H9 (cell line): ENCODE measurements around the gene VAMP8. TPM values are rescaled to one million over a fixed set of nuclear protein-coding genes. Genes with fewer than 3 reads are reported as not detected.

Experiments used
- DNase-seq: peaks from one replicate; pipeline ENCODE4 v3.0.0-alpha.2; 2017
- H2AFZ ChIP-seq: one replicate; pipeline ENCODE4 v1.6.1; 2013; ENCODE audit warnings: mild to moderate bottlenecking, low read length, control low read depth, moderate library complexity
- H2AK5ac ChIP-seq: 2 replicates; pipeline ENCODE4 v1.6.1; 2013; ENCODE audit warnings: low read length, control low read depth, mixed read lengths; ENCODE audit not compliant: insufficient read length
- H2BK120ac ChIP-seq: one replicate; pipeline ENCODE4 v1.6.1; 2013; ENCODE audit warnings: low read depth, mild to moderate bottlenecking, low read length, control low read depth, inconsistent platforms; ENCODE audit not compliant: poor library complexity, severe bottlenecking
- H2BK12ac ChIP-seq: 2 replicates; pipeline ENCODE4 v1.6.1; 2013; ENCODE audit warnings: low read length, control low read depth, mixed read lengths, low read depth; ENCODE audit not compliant: insufficient read length
- H2BK15ac ChIP-seq: 2 replicates; pipeline ENCODE4 v1.6.1; 2013; ENCODE audit warnings: low read depth, low read length, control low read depth
- H2BK20ac ChIP-seq: one replicate; pipeline ENCODE4 v1.6.1; 2013; ENCODE audit warnings: low read depth, mild to moderate bottlenecking, low read length, control low read depth, inconsistent platforms; ENCODE audit not compliant: poor library complexity, severe bottlenecking
- H2BK5ac ChIP-seq: 2 replicates; pipeline ENCODE4 v1.6.1; 2013; ENCODE audit warnings: low read length, control low read depth, mixed read lengths; ENCODE audit not compliant: insufficient read length
- H3K14ac ChIP-seq: 2 replicates; pipeline ENCODE4 v1.6.1; 2013; ENCODE audit warnings: low read length, control low read depth; ENCODE audit not compliant: insufficient read depth
- H3K18ac ChIP-seq: 2 replicates; pipeline ENCODE4 v1.6.1; 2013; ENCODE audit warnings: low read depth, mild to moderate bottlenecking, mixed read lengths, low read length, control low read depth; ENCODE audit not compliant: insufficient read length
- H3K23ac ChIP-seq: 2 replicates; pipeline ENCODE4 v1.6.1; 2013; ENCODE audit warnings: low read length, control low read depth, mixed read lengths, low read depth; ENCODE audit not compliant: insufficient read length
- H3K23me2 ChIP-seq: 2 replicates; pipeline ENCODE4 v1.6.1; 2013; ENCODE audit warnings: low read depth, mild to moderate bottlenecking, mixed read lengths, low read length, control low read depth; ENCODE audit not compliant: insufficient read length, poor library complexity, severe bottlenecking
- H3K27ac ChIP-seq: 2 replicates; pipeline ENCODE4 v1.5.1; 2013; ENCODE audit warnings: low read length, control low read depth, mixed read lengths, low read depth; ENCODE audit not compliant: insufficient read length
- H3K27me3 ChIP-seq: 2 replicates; pipeline ENCODE4 v1.6.1; 2013; ENCODE audit warnings: low read length, control low read depth, inconsistent platforms; ENCODE audit not compliant: insufficient read depth
- H3K4ac ChIP-seq: 2 replicates; pipeline ENCODE4 v1.6.1; 2013; ENCODE audit warnings: low read depth, mild to moderate bottlenecking, control low read depth, inconsistent platforms, low read length, moderate library complexity
- H3K4me1 ChIP-seq: 2 replicates; pipeline ENCODE4 v1.6.1; 2013; ENCODE audit warnings: low read length, control low read depth, inconsistent platforms; ENCODE audit not compliant: insufficient read depth
- H3K4me2 ChIP-seq: 2 replicates; pipeline ENCODE4 v1.6.1; 2013; ENCODE audit warnings: low read length, control low read depth, mixed read lengths; ENCODE audit not compliant: insufficient read length, insufficient read depth
- H3K56ac ChIP-seq: 2 replicates; pipeline ENCODE4 v1.6.1; 2013; ENCODE audit warnings: low read depth, mild to moderate bottlenecking, mixed read lengths, low read length, control low read depth; ENCODE audit not compliant: insufficient read length
- H3K79me1 ChIP-seq: 2 replicates; pipeline ENCODE4 v1.6.1; 2013; ENCODE audit warnings: low read depth, mild to moderate bottlenecking, moderate library complexity, low read length, control low read depth, inconsistent platforms; ENCODE audit not compliant: insufficient read depth, poor library complexity, severe bottlenecking
- H3K79me2 ChIP-seq: 2 replicates; pipeline ENCODE4 v1.6.1; 2013; ENCODE audit warnings: low read length, control low read depth, inconsistent platforms; ENCODE audit not compliant: insufficient read depth
- H3K9ac ChIP-seq: 2 replicates; pipeline ENCODE4 v1.6.1; 2013; ENCODE audit warnings: low read length, control low read depth, mixed read lengths; ENCODE audit not compliant: insufficient read length; ENCODE audit errors: extremely low read depth
- H3K9me3 ChIP-seq: one replicate; pipeline ENCODE4 v1.6.1; 2013; ENCODE audit warnings: low read depth, low read length, inconsistent platforms; ENCODE audit not compliant: control insufficient read depth
- H3T11ph ChIP-seq: one replicate; pipeline ENCODE4 v1.6.1; 2013; ENCODE audit warnings: mild to moderate bottlenecking, low read length, control low read depth, inconsistent platforms
- H4K20me1 ChIP-seq: one replicate; pipeline ENCODE4 v1.6.1; 2013; ENCODE audit not compliant: control insufficient read depth, insufficient read length, insufficient read depth
- H4K5ac ChIP-seq: 2 replicates; pipeline ENCODE4 v1.6.1; 2013; ENCODE audit warnings: low read depth, mild to moderate bottlenecking, mixed read lengths, low read length, control low read depth; ENCODE audit not compliant: insufficient read length
- H4K8ac ChIP-seq: replicated peaks from 2 replicates; pipeline ENCODE4 v1.6.1; 2013; ENCODE audit warnings: low read length, control low read depth, mixed read lengths, low read depth; ENCODE audit not compliant: insufficient read length
- H4K91ac ChIP-seq: 2 replicates; pipeline ENCODE4 v1.6.1; 2013; ENCODE audit warnings: low read depth, mild to moderate bottlenecking, moderate library complexity, mixed read lengths, low read length, control low read depth; ENCODE audit not compliant: insufficient read length
- H3K27ac Mint-ChIP-seq, 3 experiments: 2 replicates in 2 of 3; 3 replicates in 1 of 3; pipeline ENCODE4 v1.8.0; 2020 to 2021; ENCODE audit warnings: mixed read lengths in 3 of 3, mild to moderate bottlenecking in 1 of 3, moderate library complexity in 1 of 3
- H3K27me3 Mint-ChIP-seq: 2 replicates; pipeline ENCODE4 v1.8.0; 2021; ENCODE audit warnings: low read depth, mild to moderate bottlenecking, moderate library complexity, mixed read lengths
- H3K36me3 Mint-ChIP-seq, 3 experiments: 2 replicates in 2 of 3; 3 replicates in 1 of 3; pipeline ENCODE4 v1.8.0; 2020 to 2021; ENCODE audit warnings: low read depth in 3 of 3, mixed read lengths in 3 of 3; ENCODE audit not compliant: insufficient read depth in 1 of 3
- H3K4me1 Mint-ChIP-seq, 2 experiments: 2 replicates each; pipeline ENCODE4 v1.8.0; 2020; ENCODE audit warnings: mixed read lengths in 2 of 2
- H3K4me3 Mint-ChIP-seq, 2 experiments: 2 replicates in 1 of 2; 3 replicates in 1 of 2; pipeline ENCODE4 v1.8.0; 2020 to 2021; ENCODE audit warnings: mild to moderate bottlenecking in 2 of 2, mixed read lengths in 2 of 2, moderate library complexity in 1 of 2
- H3K9me3 Mint-ChIP-seq, 2 experiments: 2 replicates in 1 of 2; 3 replicates in 1 of 2; pipeline ENCODE4 v1.8.0; 2020; ENCODE audit warnings: mild to moderate bottlenecking in 2 of 2, mixed read lengths in 2 of 2, moderate library complexity in 1 of 2
- WGBS: extraction: QIAGEN DNeasy Blood & Tissue Kit; methylation state at CpG from one replicate; pipeline ENCODE4 v1.1.7; 2013; ENCODE audit warnings: missing lambda C conversion rate, low lambda C conversion rate, mixed read lengths; ENCODE audit not compliant: insufficient read length; ENCODE audit errors: extremely low coverage; 5-methylcytosine and 5-hydroxymethylcytosine counted together
- total RNA-seq: library from RNA; stranded (reverse); gene quantifications from 2 replicates; pipeline ENCODE4 v1.2.1, GENCODE V29; 2021
- TF ChIP-seq, protein P1 (sequence below): fragments of 200-600 bp; sonication (generic); conservative IDR thresholded peaks from 3 replicates; pipeline ENCODE4 v1.8.0; 2021; ENCODE audit warnings: antibody characterized with exemption, mild to moderate bottlenecking

Gene VAMP8
- total RNA-seq, 1 experiment from 2014 or later: 33.4 TPM

DNA sequence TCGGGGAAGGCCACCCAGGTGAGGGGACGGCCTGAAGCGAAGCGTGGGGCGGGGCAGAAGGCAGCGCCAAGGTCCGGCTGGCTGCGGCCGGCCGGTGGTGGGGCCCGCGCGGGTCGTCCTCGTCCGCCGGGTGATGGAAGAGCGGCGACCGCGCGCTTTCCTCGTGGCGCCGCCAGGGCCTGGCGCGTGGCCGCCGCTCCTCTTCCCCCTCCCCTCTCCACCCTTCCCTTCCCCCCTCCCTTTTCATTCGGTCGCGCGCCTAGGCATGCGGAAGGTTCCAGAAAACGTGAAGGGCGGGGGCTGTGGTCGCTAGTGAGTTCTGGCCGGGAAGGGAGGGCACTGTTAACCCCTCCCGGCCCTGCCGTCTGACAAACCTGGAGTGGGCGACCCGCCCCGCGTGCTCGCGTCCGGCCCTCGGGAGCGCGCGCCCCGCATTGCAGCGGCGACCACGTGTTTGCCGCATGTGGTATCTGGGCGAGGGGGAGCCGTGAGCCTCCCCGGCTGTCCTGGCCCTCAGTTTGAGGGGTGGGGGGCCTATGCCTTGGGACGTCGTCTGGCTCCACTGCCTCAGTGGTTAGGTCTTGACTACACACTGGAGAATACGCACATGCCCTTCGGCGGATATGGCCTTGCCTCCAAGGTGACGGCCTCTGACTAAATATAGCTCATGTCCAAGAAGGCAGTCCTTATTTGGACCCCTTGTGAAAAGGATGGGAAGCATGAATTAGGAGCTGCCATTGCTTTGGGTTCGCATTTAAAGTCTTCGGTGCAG is 37.8 kb upstream of the VAMP8 start:
- Histone ChIP-seq H4K91ac (no peak overlapping the region), H2BK120ac (no peak overlapping the region), H3K23me2 (peaks cover 17% of the 10 kb centered on the region), H2BK12ac (no peak overlapping the region), H4K20me1 (no peaks in the 10 kb centered on the region), H3K4ac (no peak overlapping the region; the same call in 1 of the 2 replicates), H3K4me2 (peak overlapping the region; percentile 86), H3K9ac (peak overlapping the region; percentile 96), H3K14ac (peak overlapping the region; percentile 84), H4K8ac (no peak overlapping the region), H2AK5ac (no peak overlapping the region), H2BK15ac (no peak overlapping the region), H3K56ac (no peak overlapping the region), H4K5ac (peak overlapping the region; percentile 5), H3K23ac (no peak overlapping the region), H2BK5ac (no peak overlapping the region), H3K79me2 (peaks cover 25% of the 10 kb centered on the region), H3K9me3 (no peaks in the 10 kb centered on the region), H2AFZ (no peak overlapping the region), H3K18ac (peak overlapping the region; percentile 85), H3K27me3 (no peaks in the 10 kb centered on the region), H3K79me1 (no peaks in the 10 kb centered on the region), H3K27ac (peak overlapping the region; percentile 40), H3T11ph (no peak overlapping the region), H2BK20ac (no peak overlapping the region), H3K4me1 (0 out of 2 replicates have a peak, but pooled peaks cover 2% of the 10 kb centered on the region)
- peaks cover 48 to 57% (median 54%) of the 10 kb centered on the region in 3 experiments for H3K36me3 Mint-ChIP-seq
- TF ChIP-seq, protein P1, sequence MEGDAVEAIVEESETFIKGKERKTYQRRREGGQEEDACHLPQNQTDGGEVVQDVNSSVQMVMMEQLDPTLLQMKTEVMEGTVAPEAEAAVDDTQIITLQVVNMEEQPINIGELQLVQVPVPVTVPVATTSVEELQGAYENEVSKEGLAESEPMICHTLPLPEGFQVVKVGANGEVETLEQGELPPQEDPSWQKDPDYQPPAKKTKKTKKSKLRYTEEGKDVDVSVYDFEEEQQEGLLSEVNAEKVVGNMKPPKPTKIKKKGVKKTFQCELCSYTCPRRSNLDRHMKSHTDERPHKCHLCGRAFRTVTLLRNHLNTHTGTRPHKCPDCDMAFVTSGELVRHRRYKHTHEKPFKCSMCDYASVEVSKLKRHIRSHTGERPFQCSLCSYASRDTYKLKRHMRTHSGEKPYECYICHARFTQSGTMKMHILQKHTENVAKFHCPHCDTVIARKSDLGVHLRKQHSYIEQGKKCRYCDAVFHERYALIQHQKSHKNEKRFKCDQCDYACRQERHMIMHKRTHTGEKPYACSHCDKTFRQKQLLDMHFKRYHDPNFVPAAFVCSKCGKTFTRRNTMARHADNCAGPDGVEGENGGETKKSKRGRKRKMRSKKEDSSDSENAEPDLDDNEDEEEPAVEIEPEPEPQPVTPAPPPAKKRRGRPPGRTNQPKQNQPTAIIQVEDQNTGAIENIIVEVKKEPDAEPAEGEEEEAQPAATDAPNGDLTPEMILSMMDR: no peak
- peak overlapping the region; percentile 95 to 98 for H3K4me3 Mint-ChIP-seq
- peak overlapping the region; percentile 98 to 99 (median 98) for H3K27ac Mint-ChIP-seq
- no CpG with 5 or more reads among the region's 67 CpGs for WGBS
- DNase-seq: peak; percentile 38
- peaks cover 0 to 3% of the 10 kb centered on the region in 2 experiments; a peak in 1 of 5 replicates for H3K9me3 Mint-ChIP-seq
- peaks cover 5% of the 10 kb centered on the region; the same call in 1 of the 2 replicates for H3K27me3 Mint-ChIP-seq
- H3K4me1 Mint-ChIP-seq: peaks cover 43 to 57% of the 10 kb centered on the region in 2 experiments
